CD4-positive, alpha-beta T cell treated with Interleukin-15 for 1 hour (primary cell): ENCODE data around the gene FAIM.
"Not testable (repeated sequence)": the region's sequence is repeated elsewhere in the genome, so short reads cannot be mapped to it uniquely, and the experiment has no call there.

Source experiments
- DNase-seq: peaks from one replicate; pipeline ENCODE4 v3.0.0-alpha.2; 2020

The FAIM gene

GRCh38 chr3:138608322-138609135, at the start of gene FAIM:
Gene FAIM (plus strand): TSS chr3:138608771. CDS start chr3:138619727, 10,956 bp downstream.
- DNase-seq, result peak; percentile 64

- no peak for DNase-seq
Observed at GRCh38 chr3:138559134-138559533, 49.4 kb upstream of the FAIM start.

GRCh38 chr3:138560501-138560900, 48.1 kb upstream of the FAIM start:
- DNase-seq, result no peak

GRCh38 chr3:138562902-138563301, 45.7 kb upstream of the FAIM start:
- DNase-seq, result not testable (repeated sequence)

- not testable (repeated sequence) for DNase-seq
Observed at GRCh38 chr3:138566293-138566692, 42.3 kb upstream of the FAIM start.

- DNase-seq, result no peak
Observed at GRCh38 chr3:138567403-138567802, 41.2 kb upstream of the FAIM start.

GRCh38 chr3:138569090-138569489, 39.5 kb upstream of the FAIM start:
- no peak for DNase-seq

GRCh38 chr3:138569624-138570023, 38.9 kb upstream of the FAIM start:
- not testable (repeated sequence) for DNase-seq

- no peak for DNase-seq
Observed at GRCh38 chr3:138573138-138573537, 35.4 kb upstream of the FAIM start.

- no peak for DNase-seq
Observed at GRCh38 chr3:138578141-138578540, 30.4 kb upstream of the FAIM start.

GRCh38 chr3:138578961-138579574, 29.5 kb upstream of the FAIM start:
- no peak for DNase-seq

GRCh38 chr3:138587374-138587773, 21.2 kb upstream of the FAIM start:
- DNase-seq, result no peak

GRCh38 chr3:138588445-138588844, 20.1 kb upstream of the FAIM start:
- DNase-seq, result no peak

- no peak for DNase-seq
Observed at GRCh38 chr3:138591392-138591791, 17.2 kb upstream of the FAIM start.

- DNase-seq, result no peak
Observed at GRCh38 chr3:138593488-138594149, 15.0 kb upstream of the FAIM start.

GRCh38 chr3:138594150-138594934, 14.2 kb upstream of the FAIM start, which contains the start of gene CEP70:
Gene CEP70 (minus strand): TSS chr3:138594260. CDS start chr3:138572927, 21,333 bp downstream.
- DNase-seq, result peak; percentile 94

- no peak for DNase-seq
Observed at GRCh38 chr3:138594935-138595610, 13.5 kb upstream of the FAIM start.

GRCh38 chr3:138597186-138597976, 11.2 kb upstream of the FAIM start:
- DNase-seq, result not testable (repeated sequence)

- DNase-seq, result no peak
Observed at GRCh38 chr3:138598534-138598933, 10.0 kb upstream of the FAIM start.

GRCh38 chr3:138600100-138600745, 8.3 kb upstream of the FAIM start:
- DNase-seq, result no peak

GRCh38 chr3:138601661-138602060, 6.9 kb upstream of the FAIM start:
- DNase-seq, result not testable (repeated sequence)
